ENCODE data around the gene PSMG3.

- TF ChIP-seq CTCF (conservative IDR thresholded peaks at IDR 0.05 in 1 of 2, IDR thresholded peaks at IDR 0.05 in 1 of 2; ENCODE audit: extremely low read depth in 1 of 2, insufficient read depth in 1 of 2, low read depth in 1 of 2, low read length in 2 of 2), result no peak
- no peak for TF ChIP-seq EZH2 (IDR thresholded peaks at IDR 0.05; ENCODE audit: borderline replicate concordance, low read length)
Measured at GRCh38 chr7:1526271-1526754, 43.5 kb downstream of the PSMG3 start.

Measured in mammary epithelial cell (primary cell).